Subcutaneous abdominal adipose tissue (tissue), 5 donors: ENCODE results near the gene PLCB3.

Source experiments
- H3K27ac ChIP-seq: one replicate; pipeline ENCODE4 v1.7.0; 2013; ENCODE audit warnings: low read depth, mild to moderate bottlenecking, inconsistent platforms, low read length, moderate library complexity
- H3K27me3 ChIP-seq, 5 donors: one replicate each; pipeline ENCODE4 v1.7.0; 2013; ENCODE audit warnings: low read length in 5 of 5, inconsistent platforms in 1 of 5; ENCODE audit not compliant: control insufficient read depth in 5 of 5, insufficient read depth in 4 of 5
- H3K36me3 ChIP-seq, 5 donors: one replicate each; pipeline ENCODE4 v1.7.0; 2013; ENCODE audit warnings: low read length in 5 of 5; ENCODE audit not compliant: control insufficient read depth in 5 of 5, insufficient read depth in 5 of 5
- H3K4me1 ChIP-seq, 5 donors: one replicate each; pipeline ENCODE4 v1.7.0; 2013; ENCODE audit warnings: low read length in 5 of 5, mild to moderate bottlenecking in 3 of 5, moderate library complexity in 1 of 5; ENCODE audit not compliant: control insufficient read depth in 5 of 5, insufficient read depth in 5 of 5
- H3K4me3 ChIP-seq, 5 donors: one replicate each; pipeline ENCODE4 v1.7.0; 2013; ENCODE audit warnings: low read length in 5 of 5, low read depth in 1 of 5
- H3K9ac ChIP-seq, 5 donors: one replicate each; pipeline ENCODE4 v1.7.0; 2013; ENCODE audit warnings: low read length in 5 of 5, mild to moderate bottlenecking in 4 of 5, moderate library complexity in 3 of 5
- H3K9me3 ChIP-seq, 5 donors: one replicate each; pipeline ENCODE4 v1.7.0; 2013; ENCODE audit warnings: low read length in 5 of 5; ENCODE audit not compliant: control insufficient read depth in 5 of 5
- donor health status: healthy.
- donor health status: healthy.
- donor health status: healthy.
- donor health status: healthy.
- donor health status: healthy.

Gene PLCB3

GRCh38 chr11:64317961-64318765, 66.8 kb downstream of the PLCB3 start, which contains the start of gene PRDX5:
TSS of gene PRDX5 (plus strand) at chr11:64318121. CDS start at chr11:64318216, 95 bp downstream.
- H3K4me1 ChIP-seq = peaks cover 0 to 48% (median 31%) of the 10 kb centered on the region in 5 donors
- no peaks in the 10 kb centered on the region for H3K9me3 ChIP-seq
- peak within 1 kb of the TSS; percentile 86 to 91 (median 88) for H3K4me3 ChIP-seq
- H3K27ac ChIP-seq = peak within 1 kb of the TSS; percentile 99
- H3K27me3 ChIP-seq = no peaks in the 10 kb centered on the region
- peaks cover 0 to 54% (median 42%) of the 10 kb centered on the region in 5 donors for H3K36me3 ChIP-seq
- H3K9ac ChIP-seq = peak within 1 kb of the TSS; percentile 75 to 94 (median 88)
